Measurements from ENCODE around the gene KIF25.

KIF25 gene

DNA sequence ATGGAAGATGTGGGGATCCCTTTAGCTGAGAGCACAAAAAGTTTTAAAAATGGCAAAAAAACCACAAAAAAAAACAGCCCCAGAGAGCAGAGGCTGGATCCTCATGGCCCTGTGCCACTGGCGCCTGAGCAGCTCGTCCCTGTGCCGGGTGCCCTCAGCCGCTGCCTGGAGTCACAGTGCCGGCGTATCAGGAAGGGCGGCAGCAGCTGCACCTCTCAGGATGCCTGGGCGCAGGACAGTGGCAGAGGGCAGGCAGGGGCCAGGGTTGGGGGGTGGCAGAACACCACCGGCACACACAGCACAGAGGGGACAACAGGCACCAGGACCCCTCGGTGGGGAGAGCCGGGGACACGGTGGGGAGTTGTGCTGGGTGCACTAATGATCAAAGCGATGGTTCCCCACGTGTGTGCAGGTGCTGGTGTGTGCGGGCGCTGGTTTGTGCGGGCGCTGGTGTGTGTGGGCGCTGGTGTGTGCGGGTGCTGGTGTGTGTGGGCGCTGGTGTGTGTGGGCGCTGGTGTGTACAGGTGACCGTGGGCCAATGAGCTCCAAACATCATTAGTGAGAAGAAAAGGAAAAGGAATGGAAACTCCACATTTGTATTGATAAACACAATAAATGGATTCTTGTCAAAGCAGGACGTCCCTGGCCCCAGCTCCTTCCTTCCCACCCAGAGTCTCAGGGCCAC, 83.1 kb downstream of the KIF25 start:
- no peak for DNase-seq (ENCODE audit: low read depth)
- TF ChIP-seq, protein P1, sequence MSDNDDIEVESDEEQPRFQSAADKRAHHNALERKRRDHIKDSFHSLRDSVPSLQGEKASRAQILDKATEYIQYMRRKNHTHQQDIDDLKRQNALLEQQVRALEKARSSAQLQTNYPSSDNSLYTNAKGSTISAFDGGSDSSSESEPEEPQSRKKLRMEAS (IDR thresholded peaks at IDR 0.05; ENCODE audit: low read depth, low read length) = no peak
- TF ChIP-seq, protein P2, sequence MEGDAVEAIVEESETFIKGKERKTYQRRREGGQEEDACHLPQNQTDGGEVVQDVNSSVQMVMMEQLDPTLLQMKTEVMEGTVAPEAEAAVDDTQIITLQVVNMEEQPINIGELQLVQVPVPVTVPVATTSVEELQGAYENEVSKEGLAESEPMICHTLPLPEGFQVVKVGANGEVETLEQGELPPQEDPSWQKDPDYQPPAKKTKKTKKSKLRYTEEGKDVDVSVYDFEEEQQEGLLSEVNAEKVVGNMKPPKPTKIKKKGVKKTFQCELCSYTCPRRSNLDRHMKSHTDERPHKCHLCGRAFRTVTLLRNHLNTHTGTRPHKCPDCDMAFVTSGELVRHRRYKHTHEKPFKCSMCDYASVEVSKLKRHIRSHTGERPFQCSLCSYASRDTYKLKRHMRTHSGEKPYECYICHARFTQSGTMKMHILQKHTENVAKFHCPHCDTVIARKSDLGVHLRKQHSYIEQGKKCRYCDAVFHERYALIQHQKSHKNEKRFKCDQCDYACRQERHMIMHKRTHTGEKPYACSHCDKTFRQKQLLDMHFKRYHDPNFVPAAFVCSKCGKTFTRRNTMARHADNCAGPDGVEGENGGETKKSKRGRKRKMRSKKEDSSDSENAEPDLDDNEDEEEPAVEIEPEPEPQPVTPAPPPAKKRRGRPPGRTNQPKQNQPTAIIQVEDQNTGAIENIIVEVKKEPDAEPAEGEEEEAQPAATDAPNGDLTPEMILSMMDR (IDR thresholded peaks at IDR 0.05; ENCODE audit: low read depth, low read length) = no peak
- no peak for TF ChIP-seq MYC (IDR thresholded peaks at IDR 0.05; ENCODE audit: low read depth, low read length)
- TF ChIP-seq POLR2A (IDR thresholded peaks at IDR 0.05; ENCODE audit: extremely low read depth, insufficient read length) = no peak
- no peak overlapping the region for H3K4me3 ChIP-seq (ENCODE audit: low read depth, low read length)

DNA sequence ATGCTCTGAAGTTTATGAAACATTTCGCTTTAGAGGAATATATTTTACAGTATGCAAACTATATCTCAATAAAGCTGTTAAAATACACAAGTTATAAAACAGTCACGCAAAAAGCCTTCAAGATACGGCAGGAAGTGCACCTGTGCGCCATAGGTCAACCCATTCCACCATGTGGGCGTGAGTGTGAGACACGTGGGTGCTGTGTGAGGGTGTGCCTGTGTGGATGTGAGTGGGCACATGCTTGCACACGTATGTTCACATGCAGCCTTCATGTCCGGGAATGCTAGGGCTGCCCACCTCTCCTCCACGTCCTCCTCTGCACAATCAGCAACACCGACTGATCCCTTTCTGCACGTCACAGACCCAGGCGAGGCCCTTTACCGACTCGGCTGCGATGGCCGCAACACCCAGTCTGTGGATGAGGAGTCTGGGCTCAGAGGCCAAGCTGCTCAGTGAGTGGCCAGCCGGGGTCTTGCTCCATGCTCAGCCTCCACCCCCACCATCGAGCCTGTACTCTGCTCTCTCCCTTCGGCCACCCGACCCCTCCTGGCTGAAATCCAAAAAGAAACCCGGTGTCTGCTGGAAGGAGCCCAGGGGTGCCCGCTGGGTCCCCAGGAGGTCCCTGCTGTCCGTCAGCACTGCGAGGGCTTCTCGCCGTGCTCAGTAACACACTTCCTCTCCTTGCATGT, 84.5 kb downstream of the KIF25 start:
- no peak for TF ChIP-seq POLR2A (IDR thresholded peaks at IDR 0.05; ENCODE audit: extremely low read depth, insufficient read length)
- TF ChIP-seq, protein P1 (IDR thresholded peaks at IDR 0.05; ENCODE audit: low read depth, low read length) = no peak
- TF ChIP-seq, protein P2 (IDR thresholded peaks at IDR 0.05; ENCODE audit: low read depth, low read length) = no peak
- TF ChIP-seq MYC (IDR thresholded peaks at IDR 0.05; ENCODE audit: low read depth, low read length) = no peak
- no peak overlapping the region for H3K4me3 ChIP-seq (ENCODE audit: low read depth, low read length)
- no peak for DNase-seq (ENCODE audit: low read depth)

DNA sequence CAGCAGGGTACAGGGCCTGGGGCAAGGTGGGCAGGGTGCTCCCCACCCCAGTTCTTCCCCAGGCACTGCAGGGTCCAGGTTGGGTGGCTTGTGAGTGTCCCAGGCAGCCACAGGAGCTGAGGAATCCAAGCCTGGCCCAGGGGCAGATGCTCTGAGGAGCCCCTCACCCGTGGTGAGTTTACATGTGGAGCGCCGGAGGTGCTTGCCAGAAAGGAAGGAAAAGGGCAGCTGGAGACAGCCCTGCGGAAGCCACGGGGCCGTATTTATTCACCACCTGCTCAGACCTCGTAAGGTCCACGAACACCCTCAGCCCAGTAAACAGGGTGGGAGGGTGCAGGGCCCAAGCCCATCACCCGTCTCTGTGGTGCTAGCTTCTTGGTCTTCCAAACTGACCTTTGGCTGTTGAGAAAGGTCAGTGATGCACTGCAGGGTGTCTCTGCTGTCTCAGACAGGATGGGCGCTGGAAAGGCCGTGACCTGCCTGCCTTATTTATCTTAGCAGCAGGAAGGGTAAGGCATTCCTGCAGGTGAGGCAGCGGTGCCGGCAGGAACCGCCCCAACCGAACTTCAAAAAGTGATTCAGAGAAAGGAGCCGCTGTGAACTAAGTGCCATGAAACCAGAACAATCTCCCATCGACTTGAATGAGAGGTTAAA, 85.5 kb downstream of the KIF25 start:
- H3K4me3 ChIP-seq (ENCODE audit: low read depth, low read length) = no peak overlapping the region
- no peak for DNase-seq (ENCODE audit: low read depth)
- no peak for TF ChIP-seq POLR2A (IDR thresholded peaks at IDR 0.05; ENCODE audit: extremely low read depth, insufficient read length)
- no peak for TF ChIP-seq MYC (IDR thresholded peaks at IDR 0.05; ENCODE audit: low read depth, low read length)
- TF ChIP-seq, protein P1 (IDR thresholded peaks at IDR 0.05; ENCODE audit: low read depth, low read length) = no peak

DNA sequence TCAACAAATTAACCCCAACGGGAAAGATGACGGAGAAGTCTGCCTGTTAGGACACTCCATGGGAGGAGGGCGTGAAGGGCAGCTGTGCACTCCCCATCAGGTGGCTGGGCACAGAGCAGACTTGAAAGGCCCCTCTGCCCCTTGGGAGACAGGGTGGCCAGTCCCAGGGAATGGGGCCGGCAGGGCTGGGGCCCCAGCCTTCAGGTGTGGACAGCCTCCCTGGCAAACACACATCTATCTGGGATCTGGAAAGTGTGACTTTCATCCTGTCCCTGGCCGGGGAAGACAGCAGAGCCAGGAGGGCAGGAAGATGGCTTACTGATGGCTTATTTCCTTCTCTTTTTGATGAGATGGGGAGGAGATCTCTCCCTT, 86.0 kb downstream of the KIF25 start:
- no peak for DNase-seq (ENCODE audit: low read depth)
- no peak overlapping the region for H3K4me3 ChIP-seq (ENCODE audit: low read depth, low read length)
- TF ChIP-seq, protein P1 (IDR thresholded peaks at IDR 0.05; ENCODE audit: low read depth, low read length) = no peak
- TF ChIP-seq MYC (IDR thresholded peaks at IDR 0.05; ENCODE audit: low read depth, low read length) (no peak), POLR2A (IDR thresholded peaks at IDR 0.05; ENCODE audit: extremely low read depth, insufficient read length) (no peak)
- TF ChIP-seq, protein P2 (IDR thresholded peaks at IDR 0.05; ENCODE audit: low read depth, low read length) = no peak

DNA sequence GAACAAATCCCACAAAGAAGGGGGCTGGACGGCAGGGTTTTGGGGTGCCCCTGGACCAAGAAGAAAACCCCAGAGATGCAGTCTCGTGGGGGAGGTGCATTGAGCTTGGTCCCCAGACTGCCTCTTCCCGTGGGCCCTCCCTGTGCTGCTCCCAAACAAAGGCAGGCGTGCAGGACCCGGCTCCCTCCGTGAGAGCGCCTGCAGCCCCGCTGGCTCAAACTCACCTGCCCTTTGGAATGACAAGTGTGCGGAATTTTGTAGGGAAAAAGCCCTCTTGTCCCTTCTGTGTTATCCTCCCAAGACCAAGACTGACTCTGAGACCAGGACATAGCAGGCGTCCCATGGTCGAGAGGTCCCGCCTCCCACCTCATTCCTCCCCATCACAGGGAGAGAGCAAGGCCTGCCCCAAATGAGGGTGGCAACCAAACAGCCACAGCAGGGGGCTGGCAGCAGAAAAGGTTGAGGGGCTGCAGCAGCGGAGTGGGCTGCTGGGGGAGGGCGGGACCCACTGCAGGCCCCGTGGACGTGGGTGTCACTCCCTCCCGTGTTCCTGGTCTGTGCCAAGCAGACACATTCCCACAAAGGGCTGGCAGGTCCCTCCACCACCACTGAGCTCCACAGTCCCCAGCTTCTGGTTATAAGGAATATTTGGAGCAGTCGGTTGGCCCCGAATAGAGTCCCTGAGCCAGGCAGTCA, 87.1 kb downstream of the KIF25 start:
- no peak for TF ChIP-seq POLR2A (IDR thresholded peaks at IDR 0.05; ENCODE audit: extremely low read depth, insufficient read length)
- TF ChIP-seq, protein P1 (IDR thresholded peaks at IDR 0.05; ENCODE audit: low read depth, low read length) = no peak
- TF ChIP-seq, protein P2 (IDR thresholded peaks at IDR 0.05; ENCODE audit: low read depth, low read length) = no peak
- no peak for TF ChIP-seq MYC (IDR thresholded peaks at IDR 0.05; ENCODE audit: low read depth, low read length)
- H3K4me3 ChIP-seq (ENCODE audit: low read depth, low read length) = no peak overlapping the region
- no peak for DNase-seq (ENCODE audit: low read depth)
